ENCODE results near the gene ATRIP. TPM values are rescaled to one million over a fixed set of nuclear protein-coding genes. Genes with fewer than 3 reads are reported as not detected.

ATRIP gene
- polyA plus RNA-seq, 3 donors = 1.8 to 4.7 (median 2.8) TPM

GRCh38 chr3:48456456-48456855 lies 9.9 kb downstream of the ATRIP start:
- WGBS (ENCODE audit: insufficient coverage) = 100% methylated on average over 1 of the region's 1 CpG
- H3K27ac Mint-ChIP-seq = peak overlapping the region in 1 of 7 donors; percentile 26
- no peaks in the 10 kb centered on the region for H3K9me3 Mint-ChIP-seq
- peaks cover 69 to 90% of the 10 kb centered on the region in 2 donors for H3K36me3 ChIP-seq (replicated peaks in 1 of 2; ENCODE audit: control insufficient read depth in 1 of 2, insufficient read depth in 2 of 2, low read length in 2 of 2)
- no peak for DNase-seq
- H3K4me3 ChIP-seq (replicated peaks in 1 of 3; ENCODE audit: low read depth in 2 of 3, low read length in 3 of 3) = no peak overlapping the region
- H3K27me3 ChIP-seq (ENCODE audit: control insufficient read depth in 2 of 2, insufficient read depth in 2 of 2, low read length in 2 of 2) = no peaks in the 10 kb centered on the region
- H3K36me3 Mint-ChIP-seq = peaks cover 65 to 90% of the 10 kb centered on the region in 2 donors
- no peaks in the 10 kb centered on the region for H3K4me1 Mint-ChIP-seq
- H3K27me3 Mint-ChIP-seq (ENCODE audit: low read depth in 3 of 3) = peaks cover 0 to 2% (median 0%) of the 10 kb centered on the region in 3 donors
- no peak overlapping the region for H3K27ac ChIP-seq (ENCODE audit: low read depth in 1 of 2, low read length in 2 of 2)
- intact Hi-C loops (cut with micrococcal nuclease) = no loop called here
- H3K79me2 ChIP-seq (ENCODE audit: insufficient read depth, low read length) = no peaks in the 10 kb centered on the region
- no peak overlapping the region for H3K9ac ChIP-seq (ENCODE audit: insufficient read depth, low read length, poor library complexity, severe bottlenecking)
- no peaks in the 10 kb centered on the region for H3K9me3 ChIP-seq (replicated peaks in 1 of 2; ENCODE audit: control insufficient read depth in 1 of 2, insufficient read depth in 1 of 2, low read length in 2 of 2)
- no peaks in the 10 kb centered on the region for H3K4me1 ChIP-seq (ENCODE audit: control insufficient read depth in 1 of 2, insufficient read depth in 2 of 2, low read length in 2 of 2)
- no peak overlapping the region for H3K4me3 Mint-ChIP-seq
- no peaks in the 10 kb centered on the region for H4K20me1 ChIP-seq (ENCODE audit: insufficient read depth, low read length)
- no peak overlapping the region for H2AFZ ChIP-seq (ENCODE audit: insufficient read depth, low read depth, low read length, poor library complexity, severe bottlenecking)
- TF ChIP-seq CTCF (IDR thresholded peaks at IDR 0.05) = no peak
- H3K4me2 ChIP-seq (replicated peaks; ENCODE audit: extremely low read depth, low read length, poor library complexity, severe bottlenecking) = no peak overlapping the region

GRCh38 chr3:48459331-48459730 lies 12.8 kb downstream of the ATRIP start:
- Mint-ChIP-seq H3K4me3 (no peak overlapping the region), H3K27me3 (ENCODE audit: low read depth in 3 of 3) (peaks cover 0 to 2% (median 0%) of the 10 kb centered on the region in 3 donors), H3K9me3 (no peaks in the 10 kb centered on the region), H3K4me1 (no peaks in the 10 kb centered on the region), H3K36me3 (peaks cover 42 to 73% of the 10 kb centered on the region in 2 donors), H3K27ac (no peak overlapping the region)
- Histone ChIP-seq H3K4me2 (replicated peaks; ENCODE audit: extremely low read depth, low read length, poor library complexity, severe bottlenecking) (no peak overlapping the region), H3K79me2 (ENCODE audit: insufficient read depth, low read length) (no peaks in the 10 kb centered on the region), H3K27me3 (ENCODE audit: control insufficient read depth in 2 of 2, insufficient read depth in 2 of 2, low read length in 2 of 2) (no peaks in the 10 kb centered on the region), H3K4me3 (replicated peaks in 1 of 3; ENCODE audit: low read depth in 2 of 3, low read length in 3 of 3) (no peak overlapping the region), H3K9me3 (replicated peaks in 1 of 2; ENCODE audit: control insufficient read depth in 1 of 2, insufficient read depth in 1 of 2, low read length in 2 of 2) (no peaks in the 10 kb centered on the region), H3K27ac (ENCODE audit: low read depth in 1 of 2, low read length in 2 of 2) (no peak overlapping the region), H4K20me1 (ENCODE audit: insufficient read depth, low read length) (no peaks in the 10 kb centered on the region), H2AFZ (ENCODE audit: insufficient read depth, low read depth, low read length, poor library complexity, severe bottlenecking) (no peak overlapping the region), H3K4me1 (ENCODE audit: control insufficient read depth in 1 of 2, insufficient read depth in 2 of 2, low read length in 2 of 2) (no peaks in the 10 kb centered on the region), H3K9ac (ENCODE audit: insufficient read depth, low read length, poor library complexity, severe bottlenecking) (no peak overlapping the region), H3K36me3 (replicated peaks in 1 of 2; ENCODE audit: control insufficient read depth in 1 of 2, insufficient read depth in 2 of 2, low read length in 2 of 2) (peaks cover 46 to 70% of the 10 kb centered on the region in 2 donors)
- no peak for DNase-seq
- TF ChIP-seq CTCF (IDR thresholded peaks at IDR 0.05) = no peak
- 94% methylated on average over 1 of the region's 3 CpGs for WGBS (ENCODE audit: insufficient coverage)
- intact Hi-C loops (cut with micrococcal nuclease) = no loop called here
